ENCODE results near the gene VPS13D.

Gene VPS13D

DNA sequence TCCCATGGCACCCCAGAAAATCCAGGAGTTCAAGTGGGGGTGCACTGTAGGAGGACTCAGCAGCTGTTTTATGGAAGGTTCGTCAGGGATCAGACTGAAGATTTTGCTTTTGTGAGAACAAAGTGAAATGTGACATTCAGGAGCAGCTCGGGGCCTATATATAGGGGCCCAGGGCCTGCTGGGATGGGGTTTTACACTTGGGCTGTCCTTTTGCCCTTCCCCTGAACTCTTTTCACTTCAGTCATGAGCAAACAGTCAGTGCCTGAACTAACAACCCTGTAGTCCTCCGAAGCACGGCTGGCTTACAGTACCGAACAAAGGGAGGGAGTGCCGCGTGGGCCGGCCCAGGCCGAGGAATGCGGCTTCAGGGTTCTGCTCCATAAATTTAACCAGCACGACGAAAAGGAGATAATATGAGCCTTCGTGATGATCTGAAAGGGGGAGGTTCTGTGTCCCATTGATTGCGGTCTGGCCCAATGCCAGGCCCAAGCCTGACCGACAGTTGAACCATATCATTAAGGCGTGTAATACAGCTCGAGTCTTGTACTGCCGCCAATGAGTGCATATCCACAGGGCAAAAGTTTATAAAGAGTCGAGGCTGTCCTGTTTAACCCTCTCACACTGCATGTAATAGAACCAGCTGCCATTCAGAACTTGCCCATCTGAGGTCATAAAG is 248.2 kb downstream of the VPS13D start:
- no peak for DNase-seq

DNA sequence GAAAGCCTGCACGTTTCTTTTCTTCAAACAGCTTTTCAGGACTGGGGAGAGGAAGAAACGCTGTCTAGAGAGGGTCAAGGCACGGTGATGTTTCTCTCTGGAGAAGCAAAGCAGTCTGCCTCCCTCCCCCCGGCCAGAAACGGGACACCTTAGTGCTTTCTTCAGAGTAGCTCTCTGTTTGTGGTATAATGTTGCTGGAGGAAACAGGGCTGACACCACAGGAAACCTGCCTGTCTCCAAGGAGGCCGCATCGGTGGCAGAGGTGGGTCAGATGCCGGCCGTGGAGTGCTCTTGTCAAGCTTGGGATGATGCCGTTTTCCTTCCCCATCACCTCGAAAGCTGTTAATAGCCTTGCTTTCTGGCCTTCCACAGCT is 248.8 kb downstream of the VPS13D start:
- DNase-seq: peak; percentile 36

DNA sequence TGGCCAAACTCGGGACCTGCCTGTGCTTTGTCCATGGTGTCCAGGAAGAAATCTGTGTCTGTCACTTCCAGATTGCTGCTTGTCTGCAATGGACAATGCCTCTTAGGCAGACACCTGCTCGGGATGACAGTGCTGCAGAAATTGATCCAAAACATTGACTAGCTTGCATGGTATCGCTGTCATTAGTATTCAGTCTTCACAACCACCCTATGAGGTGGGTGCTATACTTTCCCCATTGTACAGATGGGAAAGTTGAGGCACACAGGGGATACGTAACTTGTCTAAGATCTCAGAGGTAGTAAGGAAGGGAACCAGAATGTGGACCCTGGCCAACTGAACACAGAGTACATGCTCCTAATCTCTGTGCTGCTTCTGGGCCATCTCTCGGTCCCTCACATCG is 249.5 kb downstream of the VPS13D start:
- no peak for DNase-seq

DNA sequence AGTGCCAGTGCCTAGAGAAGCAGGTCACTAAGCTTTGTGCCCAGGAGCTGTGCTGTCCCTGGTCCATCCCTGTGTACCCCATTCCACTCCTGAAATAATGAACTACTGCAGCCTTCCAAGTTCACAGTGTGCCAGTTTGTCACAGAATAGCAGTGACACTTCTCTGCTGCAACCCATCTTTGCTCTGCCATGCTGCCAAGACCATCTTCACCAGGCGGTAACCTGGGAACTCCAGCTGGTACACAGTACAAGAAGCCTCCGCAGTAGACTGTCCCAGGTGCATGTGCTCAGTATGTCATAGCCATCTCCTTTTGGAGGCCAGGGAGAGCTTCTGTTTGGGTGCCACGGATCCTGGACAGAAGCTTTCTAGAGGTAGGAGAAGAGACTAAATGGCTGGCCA is 250.2 kb downstream of the VPS13D start:
- DNase-seq: no peak

DNA sequence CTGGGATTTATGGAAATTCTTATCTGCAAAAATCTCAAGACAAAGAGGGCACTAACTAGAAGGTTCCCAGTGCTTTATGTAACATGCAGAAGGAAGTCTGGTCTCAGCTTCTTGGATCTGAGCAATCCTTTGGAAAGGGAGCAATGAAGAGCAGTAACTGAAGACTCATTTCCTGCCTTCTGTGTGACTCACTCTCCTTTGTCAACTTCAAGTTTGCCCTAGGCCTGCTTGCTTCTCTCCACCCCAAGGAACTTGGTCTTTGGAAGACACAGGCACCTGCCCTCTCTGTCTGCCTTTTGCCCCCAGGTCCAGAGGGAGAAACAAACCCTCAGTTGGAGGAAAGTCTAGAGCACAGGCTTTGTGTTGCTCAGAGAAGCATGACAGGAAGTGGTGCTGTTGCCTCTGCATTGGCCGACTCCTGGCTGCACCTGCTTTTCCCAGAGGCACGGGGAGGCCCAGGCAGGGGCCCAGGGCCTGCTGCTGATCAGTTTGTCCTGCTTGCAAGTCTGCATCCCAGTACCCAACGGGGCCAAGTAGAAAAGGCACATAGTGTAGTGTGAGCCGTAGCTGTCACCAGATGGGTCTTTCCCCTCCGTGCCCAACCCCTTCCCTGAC is 251.0 kb downstream of the VPS13D start:
- DNase-seq: no peak

DNA sequence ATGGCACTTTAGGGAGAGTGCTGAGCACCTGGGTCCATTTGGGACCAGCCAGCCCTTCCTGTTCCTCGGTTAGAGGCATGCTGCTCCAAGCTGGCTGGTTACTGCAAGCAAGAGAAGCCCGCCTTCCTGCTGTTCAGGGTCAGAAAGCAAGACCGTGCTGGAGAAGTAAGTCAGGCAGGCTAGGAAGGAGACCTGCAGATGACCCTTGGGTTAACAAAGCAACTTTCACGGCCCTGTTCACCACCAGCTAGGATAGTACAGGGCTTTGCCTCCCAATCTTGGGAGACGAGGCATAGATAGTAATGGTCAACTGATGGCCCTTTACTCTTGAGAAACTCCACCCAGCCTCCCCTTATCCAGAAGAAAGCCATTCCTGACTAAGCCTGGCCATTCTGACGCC is 252.1 kb downstream of the VPS13D start:
- no peak for DNase-seq

DNA sequence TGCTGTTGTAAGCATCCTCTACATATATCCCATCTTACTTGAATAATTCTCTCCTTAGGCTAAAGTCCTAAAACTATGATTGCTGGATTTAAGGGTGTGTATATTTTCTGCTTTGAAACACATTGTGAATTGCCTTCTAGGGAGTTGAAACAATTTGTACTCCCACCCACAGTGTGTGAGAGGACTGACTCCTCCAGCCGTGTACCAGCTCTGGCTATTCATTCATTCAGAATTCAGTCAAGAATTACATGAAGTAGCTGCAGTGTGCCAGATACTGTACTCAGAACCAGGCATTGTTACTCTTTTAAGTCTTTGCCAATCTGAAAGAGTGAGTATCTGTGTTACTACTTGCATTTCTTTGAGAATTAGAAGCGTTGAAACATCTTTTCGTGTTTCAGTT is 253.2 kb downstream of the VPS13D start:
- DNase-seq: no peak

DNA sequence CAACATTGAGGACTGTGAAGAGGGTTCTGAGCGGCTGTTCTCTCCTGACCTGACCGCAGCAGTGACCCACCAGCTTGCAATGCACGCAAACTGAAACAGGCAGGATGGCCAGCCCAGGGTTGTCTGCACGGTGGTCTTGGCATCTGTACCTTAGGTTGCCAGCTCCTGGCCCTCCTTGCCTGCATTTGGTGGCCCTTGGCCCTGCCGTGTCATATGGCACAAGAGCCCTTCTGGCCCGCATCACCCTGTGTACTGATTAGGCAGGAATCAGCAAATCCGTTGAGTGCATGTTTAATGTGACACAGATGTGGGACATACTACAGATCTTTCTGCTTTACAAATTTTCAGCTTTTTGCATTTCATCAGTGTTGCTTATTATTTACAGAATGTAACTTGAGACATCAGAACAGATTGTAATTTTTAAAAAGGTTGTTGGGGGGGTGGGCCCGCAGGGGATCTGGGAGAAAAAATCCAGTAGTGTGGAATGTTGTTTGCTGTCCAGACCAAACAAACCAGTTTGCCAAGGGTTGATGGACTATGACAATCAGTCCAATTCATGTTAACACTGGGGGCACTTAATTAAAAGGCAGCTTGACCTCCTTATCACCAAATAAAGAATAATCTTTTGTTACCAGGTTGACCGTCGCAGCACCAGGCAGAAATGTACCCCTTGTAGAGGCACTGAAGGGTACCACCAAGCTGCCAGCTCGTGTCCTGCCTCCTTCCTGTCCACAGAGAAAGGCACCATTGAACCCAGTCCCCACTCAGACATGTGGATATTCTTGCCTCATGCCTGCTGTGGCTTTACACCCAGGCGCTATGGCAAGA is 255.6 kb downstream of the VPS13D start:
- no peak for DNase-seq

DNA sequence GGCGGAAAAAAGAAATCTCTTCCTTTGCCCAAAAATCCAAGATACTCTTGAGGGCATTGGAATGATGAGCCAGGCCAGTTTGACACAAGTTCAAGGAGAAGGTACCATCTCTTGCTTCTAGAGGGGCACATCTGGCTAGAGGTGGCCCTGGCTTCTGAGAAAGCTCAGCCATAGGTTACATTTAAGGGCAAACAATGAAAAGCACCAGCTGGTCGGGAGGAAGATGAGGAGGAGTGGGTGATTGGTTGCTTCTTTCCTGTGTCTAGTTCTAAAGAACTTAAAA is 256.2 kb downstream of the VPS13D start:
- DNase-seq: no peak

DNA sequence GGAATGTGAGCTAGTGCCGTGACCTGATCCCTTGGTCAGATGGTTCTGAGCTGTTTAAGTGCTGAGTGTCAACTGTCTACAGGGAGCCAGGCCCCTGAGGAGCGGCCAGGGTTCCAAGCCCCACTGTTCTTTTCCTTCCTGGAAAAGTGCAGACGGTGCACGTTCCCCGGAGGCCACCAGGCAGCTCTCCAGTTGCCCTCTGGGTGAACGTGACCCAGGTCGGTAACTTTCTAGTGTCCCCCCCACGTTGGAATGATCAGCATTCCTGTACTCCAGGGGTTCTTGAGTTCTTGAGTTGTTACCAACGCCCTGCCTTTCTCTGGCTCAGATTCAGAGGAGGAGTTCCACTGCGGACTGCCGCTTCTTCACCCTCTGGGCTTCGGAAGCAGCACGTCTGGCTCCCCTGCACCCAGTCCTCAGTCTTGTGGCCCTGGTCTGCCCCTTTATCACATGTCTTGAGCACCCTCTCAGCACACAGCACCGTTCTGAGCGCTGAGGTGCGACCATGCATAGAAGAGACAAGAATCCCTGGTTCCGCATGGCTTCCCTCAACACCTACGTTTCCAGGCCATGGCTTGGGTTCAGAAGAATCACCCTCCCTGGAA is 256.7 kb downstream of the VPS13D start:
- no peak for DNase-seq

DNA sequence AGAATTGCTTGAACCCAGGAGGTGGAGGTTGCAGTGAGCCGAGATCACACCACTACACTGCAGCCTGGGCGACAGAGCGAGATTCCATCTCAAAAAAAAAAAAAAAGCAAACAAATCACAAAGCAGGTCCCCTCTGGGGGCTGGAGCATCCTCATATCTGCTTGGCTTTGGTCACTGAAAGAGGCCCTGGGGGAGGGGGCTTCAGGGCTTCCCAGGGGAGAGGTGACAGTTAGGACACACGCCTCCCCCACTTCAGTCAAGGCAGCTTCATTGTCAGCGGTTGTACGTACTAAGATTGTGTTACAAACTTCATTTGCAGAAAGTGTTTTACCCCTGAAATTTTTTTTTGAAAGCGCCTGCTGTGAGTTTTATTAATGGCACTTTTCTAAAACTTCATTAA is 257.7 kb downstream of the VPS13D start:
- DNase-seq: no peak

DNA sequence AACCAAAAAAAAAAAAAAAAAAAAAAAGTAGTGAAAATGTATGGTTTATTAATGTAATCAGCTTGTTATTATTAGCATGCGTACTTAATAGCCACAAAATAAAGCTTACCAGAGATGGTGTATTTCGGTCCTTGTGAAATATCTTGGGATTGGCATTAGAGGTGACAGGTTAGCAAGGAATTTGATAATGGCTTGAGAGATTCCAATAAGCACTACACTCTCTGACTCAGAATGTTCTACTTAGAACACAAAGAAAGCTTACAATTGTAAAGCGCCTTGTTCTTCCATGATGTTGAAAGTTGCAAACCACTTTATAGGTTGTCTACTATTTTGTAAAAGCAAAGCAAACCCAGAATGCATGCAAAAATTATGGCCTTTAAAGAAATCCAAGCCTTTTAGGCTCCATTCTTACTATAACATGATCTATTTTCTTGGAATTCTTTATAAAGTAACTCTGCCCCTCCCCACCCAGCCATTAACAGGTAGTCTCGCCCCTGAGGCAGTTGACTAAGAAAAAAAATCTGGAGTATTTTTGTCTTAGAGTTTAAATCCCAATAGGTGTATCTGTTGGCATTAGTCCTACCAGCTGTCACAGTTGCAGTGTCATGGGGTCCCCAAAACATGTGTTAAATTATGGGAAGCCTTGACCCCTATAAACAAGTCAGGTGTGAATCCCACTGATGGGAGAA is 259.0 kb downstream of the VPS13D start:
- no peak for DNase-seq

DNA sequence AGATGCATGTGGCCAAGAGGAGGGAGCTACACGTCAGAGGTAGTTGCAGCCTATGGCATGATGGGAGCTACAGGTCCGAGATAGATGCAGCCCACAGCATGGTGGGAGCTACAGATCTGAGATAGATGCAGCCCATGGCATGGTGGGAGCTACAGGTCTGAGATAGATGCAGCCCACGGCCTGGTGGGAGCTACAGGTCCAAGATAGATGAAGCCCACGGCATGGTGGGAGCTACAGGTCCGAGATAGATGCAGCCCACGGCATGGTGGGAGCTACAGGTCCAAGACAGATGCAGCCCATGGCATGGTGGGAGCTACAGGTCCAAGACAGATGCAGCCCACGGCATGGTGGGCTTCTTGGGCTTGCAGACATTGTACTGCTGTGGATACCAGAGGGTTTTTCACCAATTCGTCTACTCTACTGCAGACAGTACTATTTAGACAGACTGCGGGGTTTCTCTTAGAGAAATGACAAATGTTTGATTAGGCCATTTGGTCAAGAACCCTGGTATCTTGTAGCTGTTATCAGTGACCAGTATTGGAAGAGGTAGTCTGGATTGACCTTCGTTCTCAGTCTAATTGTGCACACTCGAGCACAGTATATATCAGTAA is 260.8 kb downstream of the VPS13D start:
- no peak for DNase-seq

DNA sequence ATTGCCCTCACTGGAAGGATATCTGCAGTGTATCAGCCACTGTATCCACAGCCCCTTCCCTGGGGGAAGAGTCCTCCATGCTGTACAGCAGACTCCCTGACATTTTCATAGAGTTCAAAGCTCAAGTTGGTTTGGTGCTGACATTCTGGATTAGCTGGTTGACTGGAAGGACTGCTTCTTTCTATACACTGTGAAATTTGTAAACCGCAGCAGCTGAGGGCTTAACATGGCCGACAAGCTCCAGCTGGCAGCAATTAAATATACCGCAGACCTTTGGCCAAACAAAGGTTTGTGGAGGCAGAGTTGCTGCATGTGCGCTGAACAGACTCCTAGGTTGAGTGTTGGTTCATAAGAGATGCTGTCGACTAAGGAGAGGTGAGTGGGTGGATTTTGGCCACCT is 261.8 kb downstream of the VPS13D start:
- DNase-seq: no peak

DNA sequence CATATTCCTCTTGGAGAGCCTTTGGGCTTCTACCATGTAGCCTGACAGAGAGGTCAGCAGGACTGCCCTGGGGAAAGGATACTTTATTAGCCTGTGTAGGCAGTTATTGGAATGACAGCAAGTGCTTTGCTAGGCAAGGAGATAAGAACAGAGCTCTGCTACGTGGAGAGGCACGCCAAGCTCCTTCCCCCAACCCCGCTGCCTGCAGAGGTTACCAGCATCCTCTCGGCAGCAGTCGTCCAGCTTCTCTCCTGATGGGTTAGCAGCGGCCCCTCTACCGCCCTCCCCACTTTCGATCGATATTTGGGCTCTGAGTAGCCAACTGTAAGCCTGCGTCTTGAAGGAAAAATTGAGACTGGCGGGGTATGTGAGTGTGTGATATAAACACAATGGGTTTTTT is 265.9 kb downstream of the VPS13D start:
- DNase-seq: no peak

DNA sequence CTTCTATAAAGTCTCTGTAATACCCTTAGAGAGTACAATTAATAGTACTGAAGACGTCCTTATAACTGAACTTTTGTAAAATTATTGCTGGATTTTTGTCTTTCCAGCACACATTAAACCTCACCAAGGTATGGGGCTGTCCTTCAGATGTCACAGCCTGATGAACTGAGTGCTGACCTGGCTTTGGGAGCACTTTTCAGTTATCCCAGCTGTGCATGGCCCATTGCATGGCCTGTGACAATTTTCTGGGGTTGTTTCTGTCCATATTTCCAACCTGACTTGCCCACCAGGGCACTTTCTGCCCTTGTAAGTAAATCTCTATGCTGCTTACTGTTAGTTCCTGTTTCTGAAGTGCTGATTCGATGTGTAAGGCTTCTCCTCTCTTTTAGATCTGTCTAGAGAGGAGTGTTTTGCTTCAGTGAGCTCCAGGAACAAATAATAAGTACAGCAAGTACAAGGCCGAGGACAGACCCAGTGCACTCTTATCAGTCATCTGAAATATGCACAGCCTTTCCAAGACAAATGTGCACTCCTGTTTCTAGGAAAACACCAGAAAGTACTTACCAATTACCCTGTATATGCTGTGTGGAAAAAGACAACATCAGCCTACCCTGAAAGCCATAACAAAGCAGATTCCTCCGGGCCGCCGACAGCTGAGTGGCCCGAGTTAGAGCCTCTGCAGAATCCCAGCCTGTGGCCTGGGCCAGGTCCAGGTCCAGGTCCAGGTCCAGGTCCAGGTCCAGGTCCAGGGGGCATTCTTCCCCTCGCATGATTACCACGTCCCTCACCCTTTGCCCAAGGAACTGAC is 266.5 kb downstream of the VPS13D start:
- no peak for DNase-seq

DNA sequence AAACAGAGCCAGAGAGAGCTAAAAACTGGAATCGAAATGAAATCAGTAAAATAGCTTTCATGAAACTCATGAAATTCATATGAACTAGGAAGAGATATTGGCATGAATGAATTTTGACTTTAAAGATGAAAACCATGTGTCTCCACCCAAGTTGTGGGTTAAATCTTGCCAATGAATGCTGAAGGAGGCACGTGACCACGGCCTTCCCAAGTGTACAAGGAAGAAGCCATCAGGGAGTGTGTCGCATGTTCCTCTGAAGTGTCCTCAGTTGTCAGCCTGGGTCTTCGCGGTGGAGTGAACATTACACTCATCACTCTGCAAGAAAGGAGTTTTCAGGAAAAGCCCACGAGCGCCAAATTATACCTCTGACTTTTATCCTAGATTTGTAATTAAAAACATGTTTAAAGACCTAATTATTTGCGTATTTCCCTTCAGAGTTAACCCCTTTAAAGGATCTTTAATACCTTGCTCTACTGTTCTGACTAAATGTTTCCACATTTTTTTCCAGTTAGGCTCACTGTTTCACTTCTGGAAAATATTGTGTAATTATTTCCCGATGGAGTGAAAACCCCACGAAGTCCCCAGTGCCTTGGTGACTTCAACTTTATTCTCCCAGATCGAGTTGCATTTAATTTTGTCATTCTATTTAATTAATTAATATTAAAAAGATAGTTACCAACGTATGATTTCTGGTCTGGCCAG is 269.9 kb downstream of the VPS13D start:
- no peak for DNase-seq

DNA sequence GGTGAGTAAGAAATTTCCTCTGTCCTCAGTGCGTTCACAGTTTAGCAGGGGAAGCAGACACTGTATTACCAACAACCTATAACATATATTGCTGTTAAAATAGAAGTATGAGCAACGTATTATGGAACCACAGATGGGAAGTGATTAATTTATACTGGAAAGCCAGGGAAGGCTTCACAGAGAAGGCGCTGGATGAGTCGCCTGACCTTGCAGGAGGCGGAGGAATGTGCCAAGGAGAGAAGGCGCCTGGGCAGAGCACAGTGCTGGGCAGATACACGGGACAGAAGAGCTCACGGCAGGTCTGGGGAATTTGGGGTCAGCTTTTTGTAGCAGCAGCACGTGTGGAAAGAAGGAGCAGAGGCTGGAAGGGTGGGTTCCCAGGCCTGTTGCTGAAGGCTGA is 271.8 kb downstream of the VPS13D start:
- DNase-seq: no peak

DNA sequence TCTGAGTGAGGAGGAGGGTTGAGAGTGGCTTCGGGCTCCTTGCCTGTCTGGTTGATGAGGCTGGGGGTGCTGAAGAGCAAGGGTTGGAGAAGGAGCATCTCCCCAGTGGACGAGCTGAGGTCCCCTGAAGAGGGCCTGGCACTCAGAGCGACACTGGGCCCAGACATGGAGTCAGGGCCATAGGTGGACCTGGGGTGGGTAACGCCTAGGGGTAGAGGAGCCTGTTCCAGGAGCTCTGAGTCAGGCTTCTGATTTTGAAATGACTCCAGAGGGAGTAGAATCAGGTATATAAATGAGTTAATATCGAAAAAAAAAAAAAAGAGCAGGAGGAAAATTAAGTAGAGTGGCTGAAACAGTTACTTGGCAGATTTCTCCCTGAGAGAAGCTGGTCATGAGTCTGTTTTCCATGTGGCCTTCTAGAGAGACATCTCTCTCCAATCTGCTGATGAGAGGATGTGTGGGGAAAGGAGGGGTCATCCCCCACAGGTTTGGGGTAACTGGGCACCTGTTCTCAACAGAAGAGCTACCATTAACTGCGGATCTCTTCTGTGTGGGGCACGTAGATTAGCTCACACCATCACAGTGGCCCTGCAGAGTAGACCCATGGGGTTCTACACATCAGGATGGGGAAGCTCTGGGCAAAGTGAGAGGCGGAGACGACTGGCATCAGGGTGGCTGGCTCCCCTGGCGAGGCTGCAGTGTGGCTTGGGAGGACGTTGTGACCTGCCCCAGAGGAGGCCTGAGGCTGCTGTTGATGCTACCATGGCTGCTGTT is 272.7 kb downstream of the VPS13D start:
- DNase-seq: no peak

DNA sequence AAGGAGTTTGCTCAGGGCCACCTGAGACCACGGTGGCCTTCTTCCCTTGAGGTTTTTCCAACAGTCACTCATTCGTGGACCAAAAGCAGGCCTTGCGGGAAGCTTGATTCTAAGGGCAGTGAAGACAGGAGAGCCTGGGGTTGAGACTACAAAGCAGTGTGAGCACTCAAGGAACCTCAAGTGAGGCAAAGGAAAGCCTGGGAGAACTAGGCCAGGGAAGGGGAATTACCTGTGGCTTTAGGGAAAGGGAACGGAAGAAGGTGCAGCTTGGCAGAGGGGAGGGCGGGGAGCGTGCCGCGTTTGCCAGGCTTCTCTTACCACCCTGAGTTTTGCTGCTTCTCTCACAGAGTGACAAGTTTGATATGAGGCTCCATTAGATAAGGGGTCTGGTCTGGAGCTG is 273.9 kb downstream of the VPS13D start:
- no peak for DNase-seq

DNA sequence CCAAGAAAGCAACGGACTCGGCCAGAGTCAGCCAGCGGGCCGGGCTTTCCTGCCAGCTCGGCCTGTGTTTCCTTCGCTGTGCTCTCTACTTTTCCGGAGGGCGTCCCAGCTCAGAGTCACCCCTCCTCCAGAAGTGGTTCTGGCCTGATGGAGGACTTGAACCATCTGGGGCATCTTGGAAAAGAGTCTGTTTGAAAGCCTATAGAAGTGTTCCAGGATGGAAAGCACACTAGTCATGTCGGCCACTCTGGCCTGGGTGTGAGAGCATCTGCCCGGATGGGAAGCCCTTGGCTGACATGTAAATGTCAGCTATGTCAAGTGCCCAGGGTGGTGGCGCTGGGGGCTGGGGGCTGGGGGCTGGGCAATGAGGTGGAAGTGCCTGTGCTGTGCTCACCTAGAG is 274.8 kb downstream of the VPS13D start:
- DNase-seq: no peak
